Gastroesophageal sphincter (tissue), 3 donors: ENCODE results near the gene CTSV.

Experiments
- EP300 ChIP-seq: sonication (generic); formaldehyde crosslinking; IDR thresholded peaks from one replicate; pipeline ENCODE4 v1.6.1; 2017; ENCODE audit warnings: antibody characterized with exemption, mild to moderate bottlenecking
- POLR2A ChIP-seq, 2 donors: fragments of 450-650 bp; IDR thresholded peaks; one replicate each; pipeline ENCODE4 v1.6.1; 2017; ENCODE audit warnings: antibody characterized with exemption in 2 of 2, mild to moderate bottlenecking in 2 of 2, moderate library complexity in 1 of 2
- POLR2AphosphoS5 ChIP-seq: sonication (generic); formaldehyde crosslinking; IDR thresholded peaks from one replicate; pipeline ENCODE4 v1.6.1; 2017; ENCODE audit warnings: antibody characterized with exemption
- TF ChIP-seq, protein P1 (sequence below), 4 experiments: fragments of 200-600 bp in 2 of 4; fragments of 450-650 bp in 2 of 4; sonication (generic) in 1 of 4; IDR thresholded peaks; one replicate each; pipeline ENCODE4 v1.5.1; 2017 to 2019; ENCODE audit warnings: antibody characterized with exemption in 4 of 4, mild to moderate bottlenecking in 2 of 4, moderate library complexity in 2 of 4

DNA sequence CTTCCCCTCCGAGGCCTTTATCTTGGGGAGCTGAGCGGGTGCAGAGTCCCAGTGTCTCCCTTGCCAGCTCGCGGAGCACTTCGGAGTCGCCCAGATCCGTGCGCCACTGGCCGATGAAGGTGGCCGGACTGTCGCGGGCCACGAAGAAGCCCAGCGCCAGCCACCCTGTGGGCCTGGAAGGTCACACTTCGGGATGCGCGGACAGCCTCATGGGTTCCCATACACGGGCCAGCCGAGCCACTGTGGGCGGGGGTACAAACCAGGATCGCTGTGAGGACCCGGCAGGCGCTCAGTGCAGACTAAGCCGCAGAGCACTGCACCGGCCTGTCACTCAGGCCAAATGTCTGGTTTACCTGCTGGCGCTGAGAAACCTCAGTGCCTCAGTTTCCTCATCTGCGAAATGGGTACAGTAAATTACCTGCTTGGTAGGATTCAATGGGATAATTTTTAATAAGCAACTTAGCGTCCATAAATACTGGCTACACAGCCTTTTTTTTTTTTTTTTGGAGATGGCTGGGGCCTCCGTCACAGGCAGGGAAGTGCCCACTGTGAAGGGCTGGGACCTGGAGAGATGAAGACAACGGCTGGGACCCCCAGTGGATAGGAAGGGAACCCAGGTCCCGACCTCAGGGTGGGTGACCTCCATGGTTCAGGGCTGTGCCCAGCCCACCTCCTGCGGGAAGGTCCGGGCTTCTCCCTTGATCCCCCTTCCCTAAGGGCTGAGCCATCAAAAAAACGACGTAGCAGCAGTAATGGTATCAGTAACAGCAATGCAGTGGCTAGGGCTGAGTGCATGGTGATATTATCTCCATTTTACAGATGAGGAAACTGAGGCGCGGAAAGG lies 38.7 kb upstream of the CTSV start:
- TF ChIP-seq POLR2A (IDR thresholded peaks at IDR 0.05) = no peak
- TF ChIP-seq, protein P1, sequence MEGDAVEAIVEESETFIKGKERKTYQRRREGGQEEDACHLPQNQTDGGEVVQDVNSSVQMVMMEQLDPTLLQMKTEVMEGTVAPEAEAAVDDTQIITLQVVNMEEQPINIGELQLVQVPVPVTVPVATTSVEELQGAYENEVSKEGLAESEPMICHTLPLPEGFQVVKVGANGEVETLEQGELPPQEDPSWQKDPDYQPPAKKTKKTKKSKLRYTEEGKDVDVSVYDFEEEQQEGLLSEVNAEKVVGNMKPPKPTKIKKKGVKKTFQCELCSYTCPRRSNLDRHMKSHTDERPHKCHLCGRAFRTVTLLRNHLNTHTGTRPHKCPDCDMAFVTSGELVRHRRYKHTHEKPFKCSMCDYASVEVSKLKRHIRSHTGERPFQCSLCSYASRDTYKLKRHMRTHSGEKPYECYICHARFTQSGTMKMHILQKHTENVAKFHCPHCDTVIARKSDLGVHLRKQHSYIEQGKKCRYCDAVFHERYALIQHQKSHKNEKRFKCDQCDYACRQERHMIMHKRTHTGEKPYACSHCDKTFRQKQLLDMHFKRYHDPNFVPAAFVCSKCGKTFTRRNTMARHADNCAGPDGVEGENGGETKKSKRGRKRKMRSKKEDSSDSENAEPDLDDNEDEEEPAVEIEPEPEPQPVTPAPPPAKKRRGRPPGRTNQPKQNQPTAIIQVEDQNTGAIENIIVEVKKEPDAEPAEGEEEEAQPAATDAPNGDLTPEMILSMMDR (IDR thresholded peaks at IDR 0.05) = no peak
- TF ChIP-seq POLR2AphosphoS5 = no peak
- TF ChIP-seq EP300 = no peak
